Activated T-cell treated with anti-CD3 and anti-CD28 coated beads, Interleukin-2, amount 50 U/mL, for 1 hour (primary cell): ENCODE measurements around the gene SERPINB6.
"Not testable (repeated sequence)": the region's sequence is repeated elsewhere in the genome, so short reads cannot be mapped to it uniquely, and the experiment has no call there.

Experiments used
- DNase-seq: peaks from one replicate; pipeline ENCODE4 v3.0.0-alpha.2; 2020

The SERPINB6 gene

DNA sequence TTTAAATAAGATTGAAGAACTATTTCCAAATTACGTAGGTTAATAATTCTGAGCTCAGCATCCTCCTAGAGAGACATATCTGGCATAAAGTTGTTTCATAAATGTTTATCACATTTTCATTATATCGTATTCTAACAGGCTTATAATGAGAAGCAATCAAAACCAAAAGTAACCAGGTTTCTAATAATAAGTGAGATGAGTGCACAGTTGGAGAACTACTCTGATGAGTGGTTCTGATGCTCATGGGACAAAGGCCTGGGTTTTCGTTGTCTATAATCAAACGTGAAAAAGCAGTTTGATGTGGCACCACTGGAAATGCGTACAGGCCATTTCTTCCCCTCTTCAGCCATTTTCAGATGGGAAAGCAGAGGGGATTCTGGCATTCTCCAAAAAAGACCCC is 4.7 kb upstream of the SERPINB6 start:
- DNase-seq, result no peak

GRCh38 chr6:2973676-2974075 is 2.3 kb upstream of the SERPINB6 start:
- DNase-seq, result no peak

- not testable (repeated sequence) for DNase-seq
These were observed 1.8 kb upstream of the SERPINB6 start for GRCh38 chr6:2973180-2973579.

DNA sequence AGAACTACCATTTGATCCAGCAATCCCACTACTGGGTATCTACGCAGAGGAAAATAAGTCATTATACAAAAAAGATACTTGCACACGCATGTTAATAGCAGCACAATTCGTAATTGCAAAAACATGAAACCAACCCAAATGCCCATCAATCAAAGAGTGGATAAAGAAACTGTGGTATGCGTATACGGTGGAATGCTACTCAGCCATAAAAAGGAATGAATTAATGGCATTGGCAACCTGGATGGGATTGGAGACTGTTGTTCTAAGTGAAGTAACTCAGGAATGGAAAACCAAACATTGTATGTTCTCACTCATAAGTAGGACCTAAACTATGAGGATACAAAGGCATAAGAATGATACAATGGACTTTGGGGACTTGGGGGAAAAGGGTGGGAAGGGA is 1.3 kb upstream of the SERPINB6 start:
- not testable (repeated sequence) for DNase-seq

DNA sequence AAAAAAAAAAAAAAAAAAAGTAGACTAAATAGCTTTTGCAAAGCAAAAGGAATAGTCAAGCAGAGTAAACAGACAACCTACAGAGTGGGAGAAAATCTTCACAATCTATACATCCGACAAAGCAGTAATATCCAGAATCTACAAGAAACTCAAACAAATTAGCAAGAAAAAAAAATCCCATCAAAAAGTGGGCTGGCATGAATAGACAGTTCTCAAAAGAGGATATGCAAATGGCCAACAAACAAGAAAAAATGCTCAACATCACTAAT is 786 bp upstream of the SERPINB6 start:
- not testable (repeated sequence) for DNase-seq

GRCh38 chr6:2970753-2971419 is 481 bp downstream of the SERPINB6 start:
- peak; percentile 52 for DNase-seq

DNA sequence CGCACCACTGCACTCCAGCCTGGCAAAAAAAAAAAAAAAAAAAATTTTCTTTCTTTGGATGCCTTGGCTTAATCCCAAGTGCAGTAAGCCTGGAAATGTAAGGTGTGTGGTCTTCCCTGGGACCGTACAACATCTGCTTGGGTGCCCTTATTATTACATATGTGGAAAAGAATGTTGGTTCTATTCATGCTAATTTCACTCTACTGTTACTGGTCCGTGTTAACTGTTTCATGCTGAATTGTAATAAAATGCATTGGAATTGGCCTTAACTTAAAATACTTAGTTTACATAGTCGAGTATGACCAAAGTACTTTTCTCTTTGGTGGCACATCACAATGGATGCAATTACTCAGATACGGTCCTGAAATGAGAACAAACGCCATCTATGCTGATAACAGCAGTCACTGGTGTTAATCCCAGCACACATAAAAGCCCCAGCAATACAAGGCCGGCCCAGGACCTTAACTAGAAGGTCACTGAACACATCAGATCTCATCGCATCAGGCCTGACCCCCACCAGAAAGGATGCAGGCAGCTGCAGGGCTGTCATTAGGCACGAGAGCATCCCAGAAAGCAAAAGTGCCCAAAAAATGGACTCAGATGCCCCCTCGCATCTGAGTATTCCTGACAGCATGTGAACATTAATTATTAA is 1.2 kb downstream of the SERPINB6 start:
- no peak for DNase-seq

DNA sequence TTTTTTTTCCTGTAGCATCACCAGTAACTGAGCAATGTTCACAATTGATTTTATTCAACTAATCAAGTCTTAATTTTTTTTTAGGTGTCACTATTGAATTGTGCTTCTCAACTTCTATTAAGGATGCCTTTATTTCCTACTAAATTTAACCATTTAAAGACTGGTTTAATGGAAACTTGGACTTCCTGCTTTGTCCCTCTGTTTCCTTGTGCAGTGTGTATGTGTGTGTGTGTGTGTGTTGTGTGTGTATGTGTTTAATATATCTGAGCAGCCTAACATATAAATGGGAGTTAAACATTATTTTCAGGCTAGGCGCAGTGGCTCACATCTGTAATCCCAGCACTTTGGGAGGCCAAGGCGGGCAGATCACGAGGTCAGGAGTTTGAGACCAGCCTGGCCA is 1.8 kb downstream of the SERPINB6 start:
- DNase-seq, result no peak

DNA sequence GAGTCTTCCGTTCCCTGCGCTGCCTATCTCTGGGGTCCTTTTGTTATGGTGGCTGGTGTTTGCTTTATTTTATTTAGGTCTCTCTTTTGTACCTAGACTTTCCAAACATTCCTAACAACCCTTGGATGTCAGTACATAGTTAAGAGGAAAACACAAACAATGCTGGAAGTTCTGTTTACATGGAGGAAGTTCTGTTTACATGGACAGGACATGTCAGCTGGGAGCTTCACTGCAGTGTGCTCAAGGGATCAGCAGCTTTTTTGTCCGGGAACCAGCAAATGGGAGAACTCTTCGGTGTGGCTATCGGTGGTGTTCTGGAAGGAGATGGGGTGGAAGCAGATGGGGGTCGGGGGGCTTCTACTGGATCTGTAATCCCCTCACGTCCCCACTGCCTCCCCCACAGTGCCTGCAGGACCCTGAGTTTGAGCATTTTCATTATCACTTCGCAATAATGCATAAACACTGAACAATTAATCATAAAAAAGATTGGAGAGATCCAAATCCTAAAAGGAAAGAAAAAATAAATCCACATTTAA is 2.7 kb downstream of the SERPINB6 start:
- no peak for DNase-seq

GRCh38 chr6:2967936-2968335 is 3.4 kb downstream of the SERPINB6 start:
- DNase-seq, result no peak

GRCh38 chr6:2966347-2966746 is 5.0 kb downstream of the SERPINB6 start:
- no peak for DNase-seq

DNA sequence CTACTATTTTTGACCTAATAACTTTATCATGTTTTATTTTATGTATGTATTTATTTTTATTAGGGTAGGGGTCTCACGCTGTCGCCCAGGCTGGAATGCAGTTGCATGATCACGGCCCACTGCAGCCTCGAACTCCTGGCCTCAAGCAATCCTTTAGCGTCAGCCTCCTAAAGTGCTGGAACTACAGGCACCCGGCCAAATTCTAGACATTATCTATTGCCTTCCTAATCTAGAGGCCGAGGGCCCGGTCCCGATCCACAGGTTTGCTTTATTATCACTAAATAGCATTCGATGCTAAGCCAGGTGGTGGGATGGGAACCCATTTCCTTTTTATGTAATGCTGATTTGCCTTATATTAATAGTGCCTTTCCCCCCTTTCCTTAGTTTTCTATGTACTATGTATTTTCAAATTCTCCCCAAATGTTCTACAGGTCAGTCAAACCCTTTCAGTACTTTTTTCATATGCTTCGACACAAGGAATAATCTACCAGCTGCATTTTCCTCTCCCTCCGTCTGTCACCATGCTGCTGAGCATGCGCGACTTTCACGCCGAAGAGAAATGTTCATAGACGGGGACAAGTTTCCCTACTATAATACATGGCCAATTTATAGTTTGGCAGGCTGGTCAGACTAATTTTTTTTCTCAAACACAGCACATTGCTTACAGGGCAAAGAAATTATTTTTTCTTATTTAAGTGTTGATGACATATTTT is 6.4 kb downstream of the SERPINB6 start:
- no peak for DNase-seq

- DNase-seq, result no peak
These were observed 7.6 kb downstream of the SERPINB6 start for GRCh38 chr6:2963756-2964155.

GRCh38 chr6:2962636-2963035 is 8.7 kb downstream of the SERPINB6 start:
- DNase-seq, result no peak

DNA sequence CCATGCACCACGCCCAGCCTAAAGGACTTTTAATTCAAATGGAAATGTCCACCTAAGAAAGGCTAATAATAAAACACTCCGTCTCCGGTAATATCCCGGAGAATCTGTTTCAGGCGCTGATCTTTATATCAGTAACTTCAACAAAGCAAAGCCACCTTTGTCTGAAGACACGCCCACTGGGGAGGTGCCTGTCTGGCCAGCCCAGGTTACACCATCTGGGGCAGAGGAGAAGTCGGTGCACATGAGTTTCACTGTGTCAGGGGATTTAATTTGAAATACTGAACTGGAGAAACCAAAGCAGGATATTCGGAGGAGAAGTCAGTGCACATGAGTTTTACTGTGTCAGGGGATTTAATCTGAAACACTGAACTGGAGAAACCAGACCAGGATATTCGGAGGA is 9.4 kb downstream of the SERPINB6 start:
- no peak for DNase-seq

GRCh38 chr6:2961506-2961905 is 9.9 kb downstream of the SERPINB6 start:
- no peak for DNase-seq

DNA sequence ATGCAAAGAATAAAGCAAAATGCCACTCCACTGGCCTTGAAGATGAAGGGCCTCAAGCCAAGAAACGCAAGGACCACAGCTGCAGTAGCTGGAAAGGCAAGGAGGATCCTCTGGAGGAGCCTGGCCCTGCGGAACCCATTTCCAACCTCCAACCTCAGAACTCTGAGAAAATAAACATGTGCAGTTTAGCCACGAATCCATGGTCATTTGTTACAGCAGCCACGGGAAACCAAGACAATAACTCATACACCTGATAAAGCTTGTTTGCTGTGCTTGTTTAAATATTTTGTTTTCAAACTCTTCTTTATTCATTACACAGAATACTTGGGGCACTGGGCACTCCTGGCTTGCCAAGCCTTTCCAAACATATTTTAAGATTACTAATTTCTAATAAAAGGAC is 10.4 kb downstream of the SERPINB6 start:
- DNase-seq, result no peak

DNA sequence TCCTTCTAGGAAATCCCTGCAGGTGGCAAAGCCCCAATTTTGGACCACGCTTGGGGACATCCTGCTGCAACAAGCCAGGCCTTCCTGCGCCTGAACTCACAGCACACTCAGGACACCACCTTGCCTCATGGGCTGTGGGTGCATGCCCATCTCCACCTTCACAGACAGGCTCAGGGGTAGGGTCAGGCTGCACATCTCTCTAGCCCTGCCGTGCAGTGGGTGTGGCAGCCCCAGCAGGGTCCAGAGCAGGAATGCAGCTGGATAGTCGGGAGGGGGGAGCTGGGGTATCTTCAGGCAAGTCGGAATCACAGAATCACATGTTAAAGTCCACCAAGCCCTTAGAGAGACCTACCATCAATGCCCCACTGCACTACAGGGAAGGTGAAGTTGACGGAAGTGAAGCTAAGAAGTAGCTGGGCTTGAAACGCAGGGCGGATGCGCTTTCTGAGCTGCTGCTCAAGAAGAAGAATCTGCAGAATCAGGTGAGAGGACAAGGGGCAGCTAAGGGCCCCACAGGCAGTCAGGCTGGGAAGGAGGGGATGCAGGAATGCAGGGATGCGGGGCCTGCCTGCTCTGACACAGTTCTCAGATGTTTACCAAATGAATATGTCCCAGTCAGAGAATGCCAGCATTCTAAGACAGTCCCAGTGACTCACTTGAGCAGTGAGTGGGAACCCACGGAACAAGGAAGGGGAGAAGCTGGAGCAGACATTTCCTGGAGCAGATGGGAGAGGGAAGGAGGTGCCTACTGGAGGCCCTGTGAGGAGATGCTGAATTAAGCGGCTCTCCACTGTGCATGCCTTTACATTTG is 11.3 kb downstream of the SERPINB6 start:
- no peak for DNase-seq

- DNase-seq, result no peak
These were observed 12.6 kb downstream of the SERPINB6 start for GRCh38 chr6:2958776-2959175.

GRCh38 chr6:2958331-2958711 is 13.0 kb downstream of the SERPINB6 start:
- no peak for DNase-seq

DNA sequence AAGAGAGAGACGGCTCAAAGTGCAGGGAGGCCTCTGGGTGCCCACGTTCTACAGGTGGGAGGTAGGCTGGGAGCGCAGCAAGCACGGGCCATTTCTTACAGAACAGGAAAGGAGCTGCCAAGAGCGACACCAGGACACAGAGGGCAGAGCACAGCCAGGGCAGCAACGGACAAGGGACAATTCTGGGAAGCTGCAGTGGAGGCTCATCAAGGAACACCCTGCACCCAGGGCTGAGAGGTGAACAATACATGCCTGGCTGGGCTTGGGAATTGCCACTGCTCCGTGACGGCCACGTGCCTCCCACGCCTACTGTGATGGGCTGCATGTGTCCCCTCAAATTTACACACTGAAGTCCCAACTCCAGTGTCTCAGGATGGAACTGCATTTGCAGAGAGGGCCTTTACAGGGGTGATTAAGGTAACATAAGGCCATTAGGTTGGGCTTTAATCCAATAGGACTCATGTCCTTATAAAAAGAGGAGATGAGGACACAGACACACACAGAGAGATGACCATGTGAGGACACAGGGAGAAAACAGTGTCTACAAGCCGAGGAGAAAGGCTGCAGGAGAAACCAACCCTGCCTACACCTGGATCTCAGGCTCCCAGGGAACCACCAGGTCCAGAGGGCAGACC is 13.6 kb downstream of the SERPINB6 start:
- no peak for DNase-seq

- no peak for DNase-seq
These were observed 14.3 kb downstream of the SERPINB6 start for GRCh38 chr6:2956930-2957685.
